G401.6 (cell line): ENCODE measurements around the gene PPFIBP2.

Experiments
- FAIRE-seq: peaks from 2 replicates; lab custom pipeline; 2012; peaks lifted over from hg19 to GRCh38; lab: Jason Lieb, UNC

The PPFIBP2 gene

GRCh38 chr11:7513234-7514098 is at the start of gene PPFIBP2:
Gene PPFIBP2, plus strand, starts transcription at chr11:7513999. Its CDS starts 35,477 bp downstream, at chr11:7549476.
- FAIRE-seq, result no peak

- FAIRE-seq, result no peak
Observed at GRCh38 chr11:7467652-7468051, 46.1 kb upstream of the PPFIBP2 start.

- no peak for FAIRE-seq
Observed at GRCh38 chr11:7469351-7469865, 44.4 kb upstream of the PPFIBP2 start.

GRCh38 chr11:7471071-7471470 is 42.7 kb upstream of the PPFIBP2 start:
- FAIRE-seq, result no peak

- FAIRE-seq, result no peak
Observed at GRCh38 chr11:7473717-7474116, 40.1 kb upstream of the PPFIBP2 start.

- no peak for FAIRE-seq
Observed at GRCh38 chr11:7480113-7480512, 33.7 kb upstream of the PPFIBP2 start.

GRCh38 chr11:7484131-7484530 is 29.7 kb upstream of the PPFIBP2 start:
- no peak for FAIRE-seq

- FAIRE-seq, result peak; percentile 91
Observed at GRCh38 chr11:7484645-7485044, 29.2 kb upstream of the PPFIBP2 start.

- FAIRE-seq, result peak; percentile 99
Observed at GRCh38 chr11:7485186-7486097, 28.4 kb upstream of the PPFIBP2 start, which contains the start of gene OLFML1. Gene OLFML1, plus strand, starts transcription at chr11:7485506. Its CDS starts 370 bp downstream, at chr11:7485876.

- FAIRE-seq, result no peak
Observed at GRCh38 chr11:7486098-7486780, 27.6 kb upstream of the PPFIBP2 start.

- no peak for FAIRE-seq
Observed at GRCh38 chr11:7486781-7487140, 27.0 kb upstream of the PPFIBP2 start.

- no peak for FAIRE-seq
Observed at GRCh38 chr11:7487360-7487759, 26.4 kb upstream of the PPFIBP2 start.

- FAIRE-seq, result no peak
Observed at GRCh38 chr11:7488681-7489080, 25.1 kb upstream of the PPFIBP2 start.

- FAIRE-seq, result no peak
Observed at GRCh38 chr11:7489376-7489775, 24.4 kb upstream of the PPFIBP2 start.

- no peak for FAIRE-seq
Observed at GRCh38 chr11:7490054-7490453, 23.7 kb upstream of the PPFIBP2 start.

- FAIRE-seq, result no peak
Observed at GRCh38 chr11:7490535-7490934, 23.3 kb upstream of the PPFIBP2 start.

GRCh38 chr11:7492253-7492652 is 21.5 kb upstream of the PPFIBP2 start:
- no peak for FAIRE-seq

GRCh38 chr11:7493670-7494069 is 20.1 kb upstream of the PPFIBP2 start:
- FAIRE-seq, result no peak

- no peak for FAIRE-seq
Observed at GRCh38 chr11:7494086-7494745, 19.6 kb upstream of the PPFIBP2 start.

GRCh38 chr11:7495882-7496551 is 17.8 kb upstream of the PPFIBP2 start:
- no peak for FAIRE-seq

- FAIRE-seq, result no peak
Observed at GRCh38 chr11:7498193-7498592, 15.6 kb upstream of the PPFIBP2 start.
